Left kidney (tissue), 2 donors: ENCODE data around the gene SMIM35. TPM values are rescaled to one million over a fixed set of nuclear protein-coding genes. Genes with fewer than 3 reads are reported as not detected.

Source experiments
- DNase-seq: peaks from one replicate; pipeline ENCODE4 v3.0.0-alpha.2; 2013
- polyA plus RNA-seq: library from polyadenylated mRNA; unstranded; fragments of 120-200 nt; gene quantifications from one replicate; pipeline ENCODE4 v1.2.1, GENCODE V29; 2013; ENCODE audit not compliant: insufficient read length

The SMIM35 gene
- polyA plus RNA-seq, 1 donor = 0.17 TPM

DNA sequence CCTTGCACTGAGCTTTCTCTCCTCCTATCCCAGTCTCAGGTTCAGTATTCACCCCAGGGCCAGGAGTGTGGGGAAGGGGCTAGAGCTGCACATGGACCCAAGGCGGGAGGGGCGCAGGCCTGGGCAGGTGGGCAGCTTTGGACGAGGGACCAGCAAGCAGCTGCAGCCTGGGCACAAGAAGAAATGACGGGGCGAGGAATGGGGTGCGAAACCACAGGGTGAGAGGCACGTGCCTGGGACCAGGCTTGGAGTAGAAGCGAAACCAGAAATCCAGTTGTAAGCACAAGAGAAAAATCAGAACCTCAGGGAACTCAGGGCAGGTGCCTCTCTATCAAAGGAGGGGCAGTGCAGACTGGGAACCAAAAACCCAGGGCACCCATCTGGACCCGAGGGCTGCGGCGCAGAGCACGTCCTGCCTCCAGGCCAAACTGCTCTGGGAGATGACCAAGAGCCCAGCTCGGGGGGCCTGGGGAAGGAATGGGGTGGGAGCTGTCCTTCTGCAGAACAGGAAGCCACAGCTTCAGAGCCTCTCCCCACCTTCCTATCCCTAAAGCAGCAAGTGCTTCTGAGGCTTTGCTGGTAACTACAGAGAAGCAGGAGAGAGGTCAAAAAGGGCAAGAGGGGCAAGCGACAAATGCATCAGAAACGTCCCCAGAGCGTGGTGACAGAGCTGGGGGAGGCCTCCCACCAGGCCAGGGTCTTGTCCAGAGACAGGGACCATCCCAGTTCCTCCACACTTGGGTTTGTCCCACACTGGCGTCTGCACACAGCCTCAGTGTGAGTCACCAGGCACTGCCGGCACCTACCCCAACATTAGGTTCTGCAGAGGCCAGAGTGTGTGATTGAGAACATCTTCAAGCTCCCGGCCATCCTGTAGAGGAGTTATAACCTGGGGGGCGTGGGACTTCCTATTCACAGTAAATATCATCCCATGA lies 28.2 kb downstream of the SMIM35 start:
- no peak for DNase-seq

DNA sequence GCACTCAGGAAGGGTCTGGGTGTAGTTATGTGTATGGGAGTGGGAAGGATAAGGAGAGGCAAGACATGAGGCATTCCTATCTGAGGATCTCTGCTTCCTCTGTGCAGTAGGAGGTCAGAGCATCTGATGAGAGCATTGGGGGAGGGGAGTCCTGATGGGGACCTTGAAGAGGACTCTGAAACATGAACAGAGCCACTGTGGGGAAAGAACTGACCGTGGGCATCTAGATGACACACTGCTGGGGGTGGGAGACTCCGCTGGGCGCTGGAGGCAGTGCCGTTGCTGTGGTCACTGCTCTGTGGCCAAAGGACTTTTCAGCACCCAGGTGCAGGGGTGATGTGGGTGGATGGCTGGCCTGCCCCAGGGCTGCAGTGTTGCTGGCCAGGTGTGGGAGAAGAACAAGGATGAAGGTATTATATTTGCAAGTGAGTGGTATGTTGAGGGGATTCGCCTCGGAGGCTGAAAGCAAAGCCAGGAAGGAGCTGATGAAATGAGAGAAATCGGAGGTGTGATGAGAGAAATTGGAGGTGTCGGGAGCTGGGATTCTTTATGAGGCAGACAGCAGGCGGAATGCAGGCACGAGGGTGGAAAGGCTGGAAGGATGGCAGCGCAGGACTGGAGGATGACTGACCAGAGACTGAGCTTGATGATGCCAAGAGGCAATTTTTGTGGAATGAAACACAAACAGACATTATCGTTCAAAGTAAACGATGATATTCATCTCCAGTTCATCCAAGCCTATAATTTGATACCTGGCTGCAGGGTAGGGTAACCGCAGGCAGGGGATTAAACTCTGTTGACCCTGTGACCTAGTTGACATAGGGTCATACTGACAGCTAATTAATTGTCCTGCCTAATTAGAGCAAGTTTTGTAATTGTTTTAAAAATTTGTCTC lies 29.3 kb downstream of the SMIM35 start:
- DNase-seq = no peak

DNA sequence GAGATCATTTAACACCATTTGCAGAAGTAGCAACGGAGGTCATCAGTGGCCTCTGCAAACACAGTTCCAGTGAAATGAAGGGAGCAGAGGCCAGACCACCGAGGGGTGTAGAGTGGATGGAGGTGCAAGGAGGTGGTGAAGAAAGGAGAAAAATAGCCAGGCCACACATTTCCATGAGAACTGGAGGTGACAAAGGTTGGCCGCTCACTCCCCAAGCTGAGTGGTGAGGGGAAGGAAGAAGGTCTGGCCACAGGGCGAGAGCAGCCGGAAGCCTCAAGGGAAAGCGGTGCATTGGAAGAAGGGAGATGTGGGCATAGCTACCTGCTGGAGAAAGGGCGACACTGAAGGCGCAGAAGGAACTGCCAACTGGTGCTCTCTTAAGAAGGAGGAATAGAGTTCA lies 30.0 kb downstream of the SMIM35 start:
- DNase-seq = no peak

- no peak for DNase-seq
Measured at GRCh38 chr11:118055966-118056365, 30.8 kb downstream of the SMIM35 start.

DNA sequence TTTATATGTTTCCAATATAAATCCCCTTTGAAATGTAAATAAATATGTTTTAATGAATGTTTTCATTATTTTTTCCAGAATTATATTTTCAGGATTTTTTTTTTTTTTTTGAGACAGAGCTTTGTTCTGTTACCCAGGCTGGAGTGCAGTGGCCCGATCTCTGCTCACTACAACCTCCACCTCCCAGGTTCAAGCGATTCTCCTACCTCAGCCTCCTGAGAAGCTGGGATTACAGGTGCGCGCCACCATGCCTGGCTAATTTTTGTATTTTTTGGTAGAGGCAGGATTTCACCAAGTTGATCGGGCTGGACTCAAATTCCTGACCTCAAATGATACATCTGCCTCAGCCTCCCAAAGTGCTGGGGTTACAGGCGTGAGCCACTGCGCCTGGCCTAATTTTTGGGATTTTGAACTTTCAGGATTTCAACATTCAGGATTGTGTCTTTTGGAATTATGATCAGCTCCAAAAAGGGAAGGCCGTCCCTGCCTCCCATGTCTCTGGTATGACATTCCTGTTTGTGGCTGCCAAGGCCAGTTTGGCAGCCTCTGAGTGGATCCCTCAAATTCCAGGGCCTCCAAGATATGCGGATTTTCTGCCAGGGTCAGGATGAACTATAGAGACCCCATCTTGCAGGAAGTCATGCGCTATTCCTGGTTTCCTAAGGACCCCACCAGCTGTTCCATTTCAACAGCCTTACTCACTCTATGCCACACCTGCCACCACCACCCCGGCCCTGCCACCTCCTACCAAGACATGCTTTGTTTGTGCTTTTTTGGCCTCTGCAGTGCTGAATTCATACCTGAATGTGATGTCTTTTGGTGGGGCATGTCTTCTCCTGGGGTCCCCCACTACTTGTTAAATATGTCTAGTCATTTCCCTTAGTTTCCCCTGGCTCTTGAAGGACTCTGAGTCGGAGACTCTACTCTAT lies 31.8 kb downstream of the SMIM35 start:
- no peak for DNase-seq

- no peak for DNase-seq
Measured at GRCh38 chr11:118052581-118053206, 34.1 kb downstream of the SMIM35 start.

- no peak for DNase-seq
Measured at GRCh38 chr11:118051611-118052461, 34.9 kb downstream of the SMIM35 start.

DNA sequence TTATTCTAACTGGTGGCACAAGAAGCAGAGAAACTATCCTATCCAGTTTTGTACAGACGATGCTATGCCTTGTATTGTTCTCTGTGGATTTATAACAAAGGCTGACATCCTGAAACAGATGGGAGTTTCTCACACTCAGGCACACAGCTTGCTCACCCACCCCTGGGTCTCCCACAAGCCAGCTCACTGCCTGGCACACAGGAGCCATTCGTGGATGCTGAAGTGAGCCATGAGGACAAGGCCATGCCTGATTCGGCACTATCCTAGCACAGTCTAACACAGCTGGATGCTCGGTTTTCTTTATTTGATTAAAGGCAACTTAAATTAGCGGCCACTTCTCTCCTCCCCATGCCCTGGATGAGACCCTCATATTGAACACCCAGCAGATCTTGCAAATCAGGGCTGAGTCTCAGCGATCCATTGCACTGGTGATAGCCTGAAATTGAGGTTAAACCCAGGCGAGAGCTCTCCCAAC lies 35.6 kb downstream of the SMIM35 start:
- no peak for DNase-seq

DNA sequence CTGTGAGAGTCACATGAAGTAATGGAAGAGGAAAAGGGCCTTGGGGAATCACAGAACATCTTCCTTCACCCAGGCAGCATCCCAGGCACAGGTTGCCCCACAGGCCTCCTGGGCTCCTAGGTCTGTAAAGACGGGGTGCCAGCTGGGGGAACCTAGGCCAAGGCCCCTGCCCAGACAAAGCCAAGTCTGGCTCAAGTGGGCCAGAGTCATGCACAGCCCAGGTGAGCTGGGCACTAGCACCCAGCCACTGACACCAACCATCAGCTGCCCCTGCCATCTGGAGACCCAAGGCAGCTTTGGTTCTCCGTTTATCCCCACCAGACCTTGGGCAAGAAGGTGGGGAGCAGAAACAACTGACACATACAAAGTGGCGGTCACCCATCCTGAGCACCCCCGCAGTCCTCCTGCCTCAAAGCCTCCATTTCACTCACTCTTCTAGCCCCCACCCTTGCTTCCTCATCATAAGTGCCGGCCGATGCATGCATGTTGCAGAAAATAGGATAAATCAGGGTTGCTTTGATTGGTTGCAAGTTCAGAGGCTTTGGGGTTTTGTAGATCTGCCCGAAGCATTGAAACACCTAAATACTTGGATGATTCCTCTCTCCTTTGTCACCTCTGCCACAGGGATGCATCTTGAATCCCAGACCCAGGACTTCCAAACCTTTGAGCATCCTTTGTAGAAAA lies 36.4 kb downstream of the SMIM35 start:
- no peak for DNase-seq

GRCh38 chr11:118049771-118050170 lies 37.0 kb downstream of the SMIM35 start:
- DNase-seq = no peak

DNA sequence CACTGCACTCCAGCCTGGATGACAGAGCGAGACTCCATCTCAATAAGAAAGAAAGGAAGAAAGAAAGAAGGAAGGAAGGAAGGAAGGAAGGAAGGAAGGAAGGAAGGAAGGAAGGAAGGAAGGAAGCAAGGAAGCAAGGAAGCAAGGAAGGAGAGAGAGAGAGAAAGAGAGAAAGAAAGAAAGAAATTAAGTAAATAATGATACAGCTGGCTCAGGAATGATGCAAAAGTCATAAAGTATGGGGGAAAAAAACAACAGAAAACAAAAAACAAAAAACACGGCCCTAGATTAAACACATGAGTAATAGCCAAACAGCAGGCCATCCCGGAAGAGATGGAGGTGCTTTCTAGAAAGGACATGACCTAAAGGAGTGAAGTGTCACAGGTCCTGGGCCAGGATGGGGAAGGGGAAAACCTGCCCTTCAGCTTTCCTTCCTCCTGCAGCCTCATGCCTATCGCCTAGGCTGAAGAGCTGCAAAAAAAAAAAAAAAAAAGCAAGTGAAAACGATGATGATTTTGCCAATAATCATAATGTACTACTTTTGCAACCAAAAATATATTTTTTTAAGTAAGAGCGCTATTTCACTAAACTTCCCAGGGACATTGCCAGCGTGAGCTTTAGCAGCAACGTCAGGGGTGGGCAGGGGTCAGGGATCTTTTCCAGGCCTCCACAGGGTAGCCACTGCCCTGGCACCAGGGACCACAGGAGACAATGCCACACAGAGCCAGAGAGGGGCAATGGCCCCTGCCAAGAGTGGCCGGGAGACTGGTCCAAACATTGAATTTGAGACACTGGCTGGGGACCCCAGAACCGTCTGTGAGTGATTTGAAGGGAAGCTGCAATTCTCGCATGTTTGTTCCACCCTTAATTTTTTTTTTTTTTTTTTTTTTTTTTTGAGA lies 38.0 kb downstream of the SMIM35 start:
- no peak for DNase-seq

DNA sequence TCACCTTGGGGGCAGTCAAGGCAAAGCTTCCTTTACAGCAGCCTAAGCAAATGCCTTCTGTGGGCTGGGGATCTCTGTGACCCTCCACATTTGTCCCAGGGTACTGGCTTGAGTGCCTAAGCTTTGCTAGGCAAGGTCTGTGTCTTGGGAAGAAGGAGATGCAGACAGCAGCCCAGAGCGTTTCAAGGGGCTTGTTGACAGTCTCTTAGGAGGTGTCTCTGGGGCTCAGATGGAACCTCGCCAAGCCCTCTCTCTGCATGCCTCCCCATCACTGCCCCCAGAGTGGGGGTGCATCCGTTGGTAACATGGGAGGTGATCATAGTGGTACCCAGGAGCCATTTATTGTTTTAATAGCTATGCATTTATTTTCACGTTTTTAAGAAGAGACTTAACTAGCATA lies 39.0 kb downstream of the SMIM35 start:
- DNase-seq = no peak

GRCh38 chr11:118046964-118047700 lies 39.6 kb downstream of the SMIM35 start:
- no peak for DNase-seq

DNA sequence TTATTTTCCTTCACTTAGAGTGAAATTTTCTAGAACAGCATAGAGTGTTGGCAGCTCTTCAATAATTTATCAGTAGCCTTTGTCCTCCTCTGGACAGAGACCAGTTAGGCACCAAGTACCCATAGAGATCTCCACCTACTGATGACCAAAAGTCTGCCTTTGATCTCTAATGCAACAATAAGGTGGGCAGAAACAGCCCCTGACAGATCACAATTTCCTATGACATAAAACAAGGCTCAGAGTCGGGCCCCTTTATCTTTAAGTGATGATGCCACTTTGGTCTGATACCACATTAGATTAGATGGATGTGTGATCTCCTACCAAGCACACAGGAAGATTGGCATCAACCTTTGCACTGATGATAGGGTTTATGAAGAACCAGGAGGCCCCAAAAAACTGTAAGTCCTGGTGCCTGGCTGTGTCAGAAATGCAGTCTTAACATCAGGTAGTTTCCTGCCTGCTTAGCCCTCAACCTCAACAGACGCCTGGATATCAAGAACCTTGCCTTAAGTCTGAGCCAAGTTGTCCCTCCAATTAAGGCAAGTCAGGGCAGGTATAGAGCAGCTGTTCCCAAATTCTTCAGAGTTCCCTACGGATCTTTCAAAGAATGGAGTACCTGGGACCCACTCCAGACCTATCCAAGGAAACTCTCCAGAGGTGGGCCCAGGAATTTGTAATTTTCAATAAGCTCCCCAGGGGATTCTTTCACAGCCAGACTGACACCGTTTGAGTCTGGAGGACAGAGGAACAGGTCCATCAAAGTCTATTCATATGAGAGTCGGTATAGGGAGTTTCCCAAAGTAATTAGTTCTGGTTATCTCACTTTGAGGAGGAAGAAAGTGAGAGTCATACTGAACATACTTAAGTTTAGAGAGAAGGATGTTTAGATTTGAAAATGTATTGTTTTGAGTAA lies 40.5 kb downstream of the SMIM35 start:
- DNase-seq = no peak

- DNase-seq = no peak
Measured at GRCh38 chr11:118045191-118045590, 41.6 kb downstream of the SMIM35 start.

DNA sequence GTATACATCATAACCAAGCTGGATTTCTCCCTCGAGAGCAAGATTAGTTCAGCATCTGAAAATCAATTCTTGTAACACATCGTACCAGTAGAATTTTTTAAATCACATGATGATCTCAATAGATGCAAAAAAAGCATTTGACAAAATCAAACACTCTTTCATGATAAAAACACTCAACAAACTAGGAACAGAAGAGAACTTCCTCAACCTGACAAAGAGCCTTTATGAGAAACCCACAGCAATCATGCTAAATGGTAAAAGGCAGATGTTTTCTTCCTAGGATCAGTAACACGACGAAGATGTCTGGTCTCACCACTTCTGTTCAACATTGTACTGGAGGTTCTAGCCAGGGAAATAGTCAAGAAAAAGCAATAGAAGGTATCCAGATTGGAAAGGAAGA lies 44.0 kb downstream of the SMIM35 start:
- no peak for DNase-seq

- no peak for DNase-seq
Measured at GRCh38 chr11:118042141-118042540, 44.6 kb downstream of the SMIM35 start.
